Measurements from ENCODE around the gene SCARB2.
A peak's percentile ranks its signal among the peaks of the same experiment; 100 is the strongest.

SCARB2 gene

GRCh38 chr4:76215077-76215476 is 1.5 kb upstream of the SCARB2 start:
- no peaks in the 10 kb centered on the region for H3K27me3 ChIP-seq (replicated peaks)
- in situ Hi-C loops (cut with HindIII; ENCODE audit: low pct_ligation_motif_present, low sequenced_read_pairs), result no loop called here
- no peak overlapping the region for H3K27ac ChIP-seq
- no peaks in the 10 kb centered on the region for H3K36me3 ChIP-seq (replicated peaks)
- TF ChIP-seq, protein P1, sequence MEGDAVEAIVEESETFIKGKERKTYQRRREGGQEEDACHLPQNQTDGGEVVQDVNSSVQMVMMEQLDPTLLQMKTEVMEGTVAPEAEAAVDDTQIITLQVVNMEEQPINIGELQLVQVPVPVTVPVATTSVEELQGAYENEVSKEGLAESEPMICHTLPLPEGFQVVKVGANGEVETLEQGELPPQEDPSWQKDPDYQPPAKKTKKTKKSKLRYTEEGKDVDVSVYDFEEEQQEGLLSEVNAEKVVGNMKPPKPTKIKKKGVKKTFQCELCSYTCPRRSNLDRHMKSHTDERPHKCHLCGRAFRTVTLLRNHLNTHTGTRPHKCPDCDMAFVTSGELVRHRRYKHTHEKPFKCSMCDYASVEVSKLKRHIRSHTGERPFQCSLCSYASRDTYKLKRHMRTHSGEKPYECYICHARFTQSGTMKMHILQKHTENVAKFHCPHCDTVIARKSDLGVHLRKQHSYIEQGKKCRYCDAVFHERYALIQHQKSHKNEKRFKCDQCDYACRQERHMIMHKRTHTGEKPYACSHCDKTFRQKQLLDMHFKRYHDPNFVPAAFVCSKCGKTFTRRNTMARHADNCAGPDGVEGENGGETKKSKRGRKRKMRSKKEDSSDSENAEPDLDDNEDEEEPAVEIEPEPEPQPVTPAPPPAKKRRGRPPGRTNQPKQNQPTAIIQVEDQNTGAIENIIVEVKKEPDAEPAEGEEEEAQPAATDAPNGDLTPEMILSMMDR (IDR thresholded peaks at IDR 0.05; ENCODE audit: low read depth, low read length, missing control alignments), result no peak
- no peak overlapping the region for H3K4me3 ChIP-seq (ENCODE audit: low read depth, low read length)
- DNase-seq, result no peak

- Histone ChIP-seq H3K27me3 (replicated peaks) (no peaks in the 10 kb centered on the region), H3K27ac (peak overlapping the region; percentile 86), H3K36me3 (replicated peaks) (no peaks in the 10 kb centered on the region), H3K4me3 (ENCODE audit: low read depth, low read length) (peak overlapping the region; percentile 84)
- TF ChIP-seq, protein P1 (IDR thresholded peaks at IDR 0.05; ENCODE audit: low read depth, low read length, missing control alignments), result no peak
- no peak for DNase-seq
- in situ Hi-C loops (cut with HindIII; ENCODE audit: low pct_ligation_motif_present, low sequenced_read_pairs), result no loop called here
These were observed 602 bp upstream of the SCARB2 start for GRCh38 chr4:76214177-76214675.

GRCh38 chr4:76212851-76213414 is 691 bp downstream of the SCARB2 start:
- Histone ChIP-seq H3K27ac (peak overlapping the region; percentile 86), H3K4me3 (ENCODE audit: low read depth, low read length) (peak overlapping the region; percentile 84), H3K36me3 (replicated peaks) (no peaks in the 10 kb centered on the region), H3K27me3 (replicated peaks) (no peaks in the 10 kb centered on the region)
- in situ Hi-C loops (cut with HindIII; ENCODE audit: low pct_ligation_motif_present, low sequenced_read_pairs), result no loop called here
- peak; percentile 12 for DNase-seq
- TF ChIP-seq, protein P1 (IDR thresholded peaks at IDR 0.05; ENCODE audit: low read depth, low read length, missing control alignments), result no peak

- in situ Hi-C loops (cut with HindIII; ENCODE audit: low pct_ligation_motif_present, low sequenced_read_pairs), result no loop called here
- Histone ChIP-seq H3K36me3 (replicated peaks) (no peaks in the 10 kb centered on the region), H3K27ac (peak overlapping the region; percentile 86), H3K27me3 (replicated peaks) (no peaks in the 10 kb centered on the region), H3K4me3 (ENCODE audit: low read depth, low read length) (peak overlapping the region; percentile 84)
- peak; percentile 14 for DNase-seq
- TF ChIP-seq, protein P1 (IDR thresholded peaks at IDR 0.05; ENCODE audit: low read depth, low read length, missing control alignments), result no peak
These were observed 1.6 kb downstream of the SCARB2 start for GRCh38 chr4:76211769-76212708.

DNA sequence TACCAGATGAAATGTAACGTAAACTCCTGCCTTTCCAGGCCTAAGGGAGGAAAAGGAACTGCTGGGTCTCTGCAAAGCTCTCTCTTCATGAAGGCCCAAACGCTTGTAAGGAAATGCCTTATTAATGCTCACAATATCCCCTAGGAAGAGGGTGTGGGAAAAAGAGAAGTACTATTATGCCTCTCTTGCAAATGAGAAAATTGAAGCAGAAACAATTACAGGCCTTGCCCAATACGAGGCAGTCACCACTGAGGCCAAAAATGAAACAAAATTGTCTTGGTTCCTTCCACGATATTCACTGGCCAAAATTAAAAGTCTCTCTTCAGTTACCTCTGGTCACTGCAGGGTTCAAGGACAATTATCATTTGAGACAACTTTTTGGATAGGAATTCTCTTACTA is 3.2 kb downstream of the SCARB2 start:
- no peaks in the 10 kb centered on the region for H3K27me3 ChIP-seq (replicated peaks)
- DNase-seq, result no peak
- no peak overlapping the region for H3K27ac ChIP-seq
- H3K4me3 ChIP-seq (ENCODE audit: low read depth, low read length), result no peak overlapping the region
- H3K36me3 ChIP-seq (replicated peaks), result no peaks in the 10 kb centered on the region
- in situ Hi-C loops (cut with HindIII; ENCODE audit: low pct_ligation_motif_present, low sequenced_read_pairs), result no loop called here
- TF ChIP-seq, protein P1 (IDR thresholded peaks at IDR 0.05; ENCODE audit: low read depth, low read length, missing control alignments), result no peak
